Cardiac fibroblast (primary cell): ENCODE measurements around the gene STAB1.

ENCODE experiments used
- DNase-seq, 2 donors: peaks; one replicate each; pipeline versions ENCODE4 v3.0.0 to v3.0.0-alpha.2; 2010; ENCODE audit warnings: low read depth in 2 of 2
- H3K4me3 ChIP-seq, 2 donors: replicated peaks in 1 of 2; 1 replicate in 1 of 2; 2 replicates in 1 of 2; pipeline ENCODE4 v1.5.1; 2011; ENCODE audit warnings: low read depth in 2 of 2, low read length in 2 of 2, mild to moderate bottlenecking in 2 of 2, moderate library complexity in 1 of 2
- TF ChIP-seq, protein P1 (sequence below): IDR thresholded peaks from one replicate; pipeline ENCODE4 v1.5.1; 2011; ENCODE audit warnings: low read depth, mild to moderate bottlenecking, low read length, inconsistent platforms

STAB1 gene

DNA sequence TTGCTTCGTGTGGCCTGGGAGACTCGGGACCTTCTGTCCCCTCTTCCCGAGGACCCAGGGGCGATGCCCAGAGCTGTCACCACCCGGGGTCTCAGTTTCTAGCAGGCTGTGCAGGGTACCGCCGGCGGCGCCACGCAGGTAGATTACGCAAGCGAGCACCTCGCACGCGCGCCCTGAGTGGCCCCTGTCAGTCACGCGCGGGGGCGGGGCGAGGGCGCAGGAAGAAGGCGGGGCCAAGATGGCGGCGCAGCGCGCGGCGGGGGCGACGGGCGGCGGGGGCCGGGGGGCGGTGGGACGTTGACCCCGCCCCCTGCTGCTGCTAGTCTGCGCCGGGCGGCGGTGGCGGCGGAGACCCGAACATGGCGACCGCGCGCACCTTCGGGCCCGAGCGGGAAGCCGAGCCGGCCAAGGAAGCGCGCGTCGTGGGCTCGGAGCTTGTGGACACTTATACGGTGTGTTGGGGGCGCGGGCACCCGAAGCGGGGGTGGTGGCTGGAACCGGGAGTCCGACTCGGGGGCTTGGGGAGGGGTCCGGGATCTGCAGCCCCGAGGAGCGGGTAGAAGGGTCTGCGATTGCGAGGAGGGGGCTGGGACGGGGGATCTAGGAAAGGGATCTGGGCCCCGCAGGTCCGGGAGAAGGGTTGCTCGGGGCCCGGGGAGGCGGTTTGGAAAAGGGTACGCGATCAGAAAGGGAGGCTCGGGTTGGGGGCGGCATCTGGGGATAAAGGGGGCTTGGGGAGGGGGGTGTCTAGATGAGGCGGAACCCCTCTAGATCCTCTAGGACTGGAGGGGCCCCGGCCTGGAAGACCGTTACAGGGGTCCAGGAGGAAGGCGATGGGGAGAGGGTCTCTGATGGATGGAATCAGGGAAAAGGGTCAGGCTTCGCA, 39.6 kb upstream of the STAB1 start, which contains the start of gene NISCH:
TSS of gene NISCH (plus strand) at position 322 of the 886 bp plus-strand sequence. CDS start at position 360, 38 bp downstream.
- DNase-seq: peak; percentile 65 to 76
- TF ChIP-seq, protein P1, sequence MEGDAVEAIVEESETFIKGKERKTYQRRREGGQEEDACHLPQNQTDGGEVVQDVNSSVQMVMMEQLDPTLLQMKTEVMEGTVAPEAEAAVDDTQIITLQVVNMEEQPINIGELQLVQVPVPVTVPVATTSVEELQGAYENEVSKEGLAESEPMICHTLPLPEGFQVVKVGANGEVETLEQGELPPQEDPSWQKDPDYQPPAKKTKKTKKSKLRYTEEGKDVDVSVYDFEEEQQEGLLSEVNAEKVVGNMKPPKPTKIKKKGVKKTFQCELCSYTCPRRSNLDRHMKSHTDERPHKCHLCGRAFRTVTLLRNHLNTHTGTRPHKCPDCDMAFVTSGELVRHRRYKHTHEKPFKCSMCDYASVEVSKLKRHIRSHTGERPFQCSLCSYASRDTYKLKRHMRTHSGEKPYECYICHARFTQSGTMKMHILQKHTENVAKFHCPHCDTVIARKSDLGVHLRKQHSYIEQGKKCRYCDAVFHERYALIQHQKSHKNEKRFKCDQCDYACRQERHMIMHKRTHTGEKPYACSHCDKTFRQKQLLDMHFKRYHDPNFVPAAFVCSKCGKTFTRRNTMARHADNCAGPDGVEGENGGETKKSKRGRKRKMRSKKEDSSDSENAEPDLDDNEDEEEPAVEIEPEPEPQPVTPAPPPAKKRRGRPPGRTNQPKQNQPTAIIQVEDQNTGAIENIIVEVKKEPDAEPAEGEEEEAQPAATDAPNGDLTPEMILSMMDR: no peak

DNA sequence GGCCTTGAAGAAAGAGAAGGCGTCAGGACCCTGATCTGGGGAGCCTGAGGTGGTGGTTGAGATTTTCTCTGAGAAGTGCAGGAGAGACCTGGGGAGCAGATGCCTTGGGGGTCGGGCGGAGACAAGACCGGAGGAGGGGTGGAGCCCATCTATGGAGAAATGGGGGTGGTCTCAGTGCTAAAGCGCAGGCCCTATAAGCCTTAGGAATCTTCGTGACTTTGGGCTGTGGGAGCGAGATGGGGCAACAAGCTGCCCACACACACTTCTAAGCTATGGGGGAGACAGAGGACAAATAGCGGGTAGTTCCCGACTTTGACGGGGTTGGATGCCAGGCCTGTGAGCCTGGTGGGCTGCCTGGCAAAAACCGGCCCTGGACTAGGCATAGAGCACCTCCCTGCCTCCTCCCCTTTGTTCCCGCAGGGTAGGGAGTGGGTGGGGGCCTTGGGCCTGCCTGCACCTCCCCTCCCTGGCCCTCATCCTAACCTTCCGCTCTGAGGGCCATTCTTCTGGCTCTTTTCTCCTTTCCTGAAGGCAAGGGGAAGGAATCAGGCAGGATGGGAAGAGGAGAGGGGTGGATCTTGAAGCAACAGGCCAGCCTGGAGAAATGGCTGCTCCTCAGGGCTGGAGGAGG, 38.9 kb upstream of the STAB1 start:
- TF ChIP-seq, protein P1: no peak
- H3K4me3 ChIP-seq: peak overlapping the region; percentile 84 to 98
- peak; percentile 22 to 74 for DNase-seq

More for the DNA sequence above, 39.6 kb upstream of the STAB1 start, which contains the start of gene NISCH:
- peak within 1 kb of the TSS; percentile 84 to 98 for H3K4me3 ChIP-seq

DNA sequence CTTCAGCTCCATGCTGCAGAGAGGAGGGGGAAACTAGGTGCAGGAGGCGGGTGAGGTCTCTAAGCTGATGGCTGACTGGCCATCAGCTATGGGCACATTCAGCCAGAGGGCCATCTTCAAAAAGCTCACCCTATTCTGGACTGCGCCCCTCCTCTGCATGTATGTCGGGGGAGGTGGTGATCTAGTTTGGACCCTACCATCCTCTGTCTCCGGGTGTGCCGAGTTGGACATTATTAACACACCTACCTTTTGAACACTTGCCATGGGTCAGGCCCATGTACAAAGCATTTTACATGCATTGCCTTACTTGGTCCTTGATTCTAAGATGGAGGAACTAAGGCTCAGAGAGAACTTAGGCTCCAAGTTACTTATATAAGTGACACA, 38.3 kb upstream of the STAB1 start:
- H3K4me3 ChIP-seq: peak overlapping the region; percentile 84 to 98
- no peak for DNase-seq
- TF ChIP-seq, protein P1: no peak

DNA sequence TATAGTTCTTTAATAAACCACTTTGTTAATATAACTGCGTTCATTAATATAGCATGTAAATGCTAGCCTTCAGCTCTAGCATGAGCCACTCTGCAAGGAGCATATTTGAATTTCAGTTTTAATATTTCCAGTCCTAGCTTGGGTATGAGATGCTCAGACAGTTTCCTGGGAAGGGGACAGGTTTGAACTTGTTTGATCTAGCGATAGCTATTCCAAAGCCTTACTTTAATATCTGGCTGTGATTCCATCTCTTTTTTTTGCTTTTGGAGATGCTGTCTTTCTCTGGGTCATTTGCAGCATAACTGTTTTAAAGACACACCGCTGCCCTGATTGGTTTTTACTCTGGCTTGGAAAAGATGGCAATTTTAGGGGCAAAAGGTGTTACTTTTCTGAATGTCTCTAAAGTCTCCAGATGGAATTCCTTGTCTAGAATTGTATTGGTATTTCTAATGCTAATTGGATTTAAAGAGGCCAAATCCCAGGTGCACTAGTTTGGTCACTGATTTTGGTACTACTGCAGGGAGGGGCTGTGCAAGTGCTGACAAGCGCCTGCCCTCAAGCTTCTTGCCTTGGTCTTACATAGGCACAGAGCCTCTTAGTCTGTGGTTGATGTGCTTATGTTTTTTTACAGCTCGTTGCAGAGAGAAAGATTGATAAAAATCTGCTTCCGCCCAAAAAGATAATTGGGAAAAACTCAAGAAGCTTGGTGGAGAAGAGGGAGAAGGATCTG, 36.9 kb upstream of the STAB1 start:
- no peak for DNase-seq
- TF ChIP-seq, protein P1: no peak
- no peak overlapping the region for H3K4me3 ChIP-seq

DNA sequence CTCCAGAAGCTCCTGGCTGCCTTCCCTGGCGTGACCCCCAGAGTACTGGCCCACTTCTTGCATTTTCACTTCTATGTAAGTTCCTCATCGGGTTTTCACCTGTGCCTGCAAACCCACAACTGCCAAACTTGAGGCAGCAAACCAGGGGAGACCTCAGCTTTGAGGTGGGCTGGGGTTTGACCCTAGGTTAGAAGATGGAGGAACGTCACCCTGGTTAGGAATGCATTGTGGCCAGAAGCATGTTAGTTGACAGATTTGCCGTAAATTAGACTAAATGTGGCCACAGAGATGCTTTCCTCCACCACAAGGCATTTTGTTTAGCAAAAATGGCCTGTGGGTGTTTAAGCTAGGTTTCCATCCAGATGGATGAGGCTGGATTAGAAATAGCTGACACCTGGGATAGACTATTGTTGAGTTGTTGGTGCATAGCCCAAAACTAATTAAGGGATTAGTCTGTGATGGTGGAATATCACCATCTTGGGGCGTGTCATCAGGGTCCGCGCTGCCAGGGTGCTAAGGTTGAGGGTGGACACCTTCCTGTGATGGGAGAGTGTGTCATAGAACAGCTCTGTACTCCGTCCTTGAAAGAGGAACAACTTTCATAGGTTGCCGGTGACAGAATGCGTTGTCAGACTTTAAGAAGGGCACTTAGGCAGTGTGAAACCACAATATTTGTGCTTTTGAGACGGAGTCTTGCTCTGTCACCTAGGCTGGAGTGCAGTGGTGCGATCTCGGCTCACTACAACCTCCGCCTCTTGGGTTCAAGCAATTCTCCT, 36.2 kb upstream of the STAB1 start:
- no peak for DNase-seq

DNA sequence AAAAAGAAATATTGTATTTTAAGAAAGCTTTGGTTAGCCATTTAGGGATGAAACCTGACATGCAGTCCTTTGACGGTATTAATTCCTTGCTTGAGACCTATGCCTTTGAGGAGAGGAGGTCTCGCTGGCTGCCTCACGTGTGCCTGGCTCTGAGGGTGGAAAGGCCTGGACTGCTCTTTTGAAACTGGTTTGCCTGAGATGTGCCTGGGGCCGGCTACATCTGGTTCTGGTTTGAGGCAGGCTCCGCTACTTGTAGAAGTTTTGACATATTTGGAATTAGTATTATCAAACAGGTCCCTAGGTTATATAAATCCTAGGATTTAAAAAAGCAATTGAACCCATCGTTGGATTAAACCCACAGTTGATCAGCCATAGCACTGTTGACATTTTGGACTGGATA, 33.3 kb upstream of the STAB1 start:
- TF ChIP-seq, protein P1: no peak
- no peak for DNase-seq
- no peak overlapping the region for H3K4me3 ChIP-seq

More for the DNA sequence above, 36.2 kb upstream of the STAB1 start:
- no peak overlapping the region for H3K4me3 ChIP-seq
- TF ChIP-seq, protein P1: no peak
